ENCODE data around the gene AGPAT2.

Gene AGPAT2

DNA sequence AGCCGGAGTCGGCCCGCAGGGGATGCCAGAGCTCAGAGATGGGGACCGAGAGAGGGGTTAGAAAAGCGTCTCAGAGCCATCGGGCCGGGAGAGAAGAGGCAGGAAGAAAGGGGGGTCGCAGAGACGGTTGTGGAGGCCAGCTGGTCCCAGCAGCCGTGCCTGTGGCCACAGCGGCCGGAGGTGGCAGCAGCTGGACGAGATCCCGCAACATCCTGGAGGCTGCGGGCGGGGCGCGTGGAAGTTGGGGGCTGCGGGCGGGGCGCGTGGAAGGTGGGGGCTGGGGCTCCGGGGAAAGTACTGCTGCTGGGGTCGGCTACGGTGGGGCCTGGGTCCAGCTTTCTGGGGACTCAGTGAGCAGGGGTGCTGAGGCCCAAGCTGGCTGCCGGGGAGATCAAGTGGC is 59.0 kb downstream of the AGPAT2 start:
- Histone ChIP-seq H3K79me2 (ENCODE audit: control insufficient read depth, insufficient read depth, low read length, poor library complexity) (no peaks in the 10 kb centered on the region), H3K79me1 (ENCODE audit: low read length) (peaks cover 8% of the 10 kb centered on the region), H3K27me3 (ENCODE audit: insufficient read depth, low read length) (no peaks in the 10 kb centered on the region), H3K14ac (ENCODE audit: low read length) (no peak overlapping the region), H2BK120ac (ENCODE audit: insufficient read depth, low read length, poor library complexity) (no peak overlapping the region), H4K8ac (ENCODE audit: low read depth, low read length) (no peak overlapping the region), H3K27ac (ENCODE audit: low read depth, low read length) (no peak overlapping the region), H3K4me2 (ENCODE audit: low read length) (no peak overlapping the region), H2BK12ac (ENCODE audit: low read length) (no peak overlapping the region), H3K9ac (ENCODE audit: low read length) (no peak overlapping the region), H3K18ac (ENCODE audit: low read length) (no peak overlapping the region), H2AFZ (ENCODE audit: insufficient read depth, low read length, poor library complexity) (no peak overlapping the region), H3K23ac (ENCODE audit: low read length) (no peak overlapping the region), H3K4ac (ENCODE audit: low read depth, low read length) (no peak overlapping the region), H3K36me3 (ENCODE audit: control insufficient read depth in 1 of 2, insufficient read depth in 2 of 2, low read length in 2 of 2) (no peaks in the 10 kb centered on the region), H2BK5ac (ENCODE audit: low read depth, low read length, poor library complexity) (no peak overlapping the region), H4K91ac (ENCODE audit: low read depth, low read length) (no peak overlapping the region), H3K4me1 (ENCODE audit: control insufficient read depth in 1 of 2, insufficient read depth in 2 of 2, low read length in 2 of 2) (peaks cover 5 to 8% of the 10 kb centered on the region in 2 experiments), H4K12ac (ENCODE audit: low read depth, low read length) (no peak overlapping the region), H3K9me3 (ENCODE audit: insufficient read depth, low read depth, low read length) (peaks cover 8% of the 10 kb centered on the region), H2AK5ac (ENCODE audit: low read length) (no peak overlapping the region), H3K4me3 (ENCODE audit: low read depth, low read length) (no peak overlapping the region)
- no CpG with 5 or more reads among the region's 26 CpGs for WGBS (ENCODE audit: extremely low coverage, insufficient coverage, insufficient read length)
- DNase-seq = no peak

- H4K8ac ChIP-seq (ENCODE audit: low read depth, low read length) = no peak overlapping the region
- no peak overlapping the region for H2BK120ac ChIP-seq (ENCODE audit: insufficient read depth, low read length, poor library complexity)
- peaks cover 8% of the 10 kb centered on the region for H3K9me3 ChIP-seq (ENCODE audit: insufficient read depth, low read depth, low read length)
- no peak overlapping the region for H2AK5ac ChIP-seq (ENCODE audit: low read length)
- no peak for DNase-seq
- H3K4me2 ChIP-seq (ENCODE audit: low read length) = no peak overlapping the region
- no peaks in the 10 kb centered on the region for H3K79me2 ChIP-seq (ENCODE audit: control insufficient read depth, insufficient read depth, low read length, poor library complexity)
- H3K27ac ChIP-seq (ENCODE audit: low read depth, low read length) = no peak overlapping the region
- H3K36me3 ChIP-seq (ENCODE audit: control insufficient read depth in 1 of 2, insufficient read depth in 2 of 2, low read length in 2 of 2) = no peaks in the 10 kb centered on the region
- H2BK5ac ChIP-seq (ENCODE audit: low read depth, low read length, poor library complexity) = no peak overlapping the region
- H3K4ac ChIP-seq (ENCODE audit: low read depth, low read length) = no peak overlapping the region
- H3K18ac ChIP-seq (ENCODE audit: low read length) = no peak overlapping the region
- no CpG with 5 or more reads among the region's 17 CpGs for WGBS (ENCODE audit: extremely low coverage, insufficient coverage, insufficient read length)
- no peak overlapping the region for H4K91ac ChIP-seq (ENCODE audit: low read depth, low read length)
- H3K9ac ChIP-seq (ENCODE audit: low read length) = no peak overlapping the region
- no peak overlapping the region for H3K23ac ChIP-seq (ENCODE audit: low read length)
- peaks cover 5 to 8% of the 10 kb centered on the region in 2 experiments for H3K4me1 ChIP-seq (ENCODE audit: control insufficient read depth in 1 of 2, insufficient read depth in 2 of 2, low read length in 2 of 2)
- H3K4me3 ChIP-seq (ENCODE audit: low read depth, low read length) = no peak overlapping the region
- no peaks in the 10 kb centered on the region for H3K27me3 ChIP-seq (ENCODE audit: insufficient read depth, low read length)
- H2AFZ ChIP-seq (ENCODE audit: insufficient read depth, low read length, poor library complexity) = no peak overlapping the region
- no peak overlapping the region for H2BK12ac ChIP-seq (ENCODE audit: low read length)
- H3K79me1 ChIP-seq (ENCODE audit: low read length) = peaks cover 11% of the 10 kb centered on the region
- H3K14ac ChIP-seq (ENCODE audit: low read length) = no peak overlapping the region
- no peak overlapping the region for H4K12ac ChIP-seq (ENCODE audit: low read depth, low read length)
Observed at GRCh38 chr9:136627703-136628102, 59.6 kb downstream of the AGPAT2 start.

- no peak overlapping the region for H3K9ac ChIP-seq (ENCODE audit: low read length)
- H3K4me2 ChIP-seq (ENCODE audit: low read length) = no peak overlapping the region
- H3K4me3 ChIP-seq (ENCODE audit: low read depth, low read length) = no peak overlapping the region
- H3K79me2 ChIP-seq (ENCODE audit: control insufficient read depth, insufficient read depth, low read length, poor library complexity) = no peaks in the 10 kb centered on the region
- no peak overlapping the region for H3K4ac ChIP-seq (ENCODE audit: low read depth, low read length)
- no peak overlapping the region for H4K12ac ChIP-seq (ENCODE audit: low read depth, low read length)
- no peak for DNase-seq
- no peak overlapping the region for H2BK5ac ChIP-seq (ENCODE audit: low read depth, low read length, poor library complexity)
- H3K4me1 ChIP-seq (ENCODE audit: control insufficient read depth in 1 of 2, insufficient read depth in 2 of 2, low read length in 2 of 2) = peaks cover 5 to 8% of the 10 kb centered on the region in 2 experiments
- H4K91ac ChIP-seq (ENCODE audit: low read depth, low read length) = no peak overlapping the region
- H3K9me3 ChIP-seq (ENCODE audit: insufficient read depth, low read depth, low read length) = peaks cover 8% of the 10 kb centered on the region
- H3K27me3 ChIP-seq (ENCODE audit: insufficient read depth, low read length) = no peaks in the 10 kb centered on the region
- H2AK5ac ChIP-seq (ENCODE audit: low read length) = no peak overlapping the region
- no peak overlapping the region for H4K8ac ChIP-seq (ENCODE audit: low read depth, low read length)
- H2AFZ ChIP-seq (ENCODE audit: insufficient read depth, low read length, poor library complexity) = no peak overlapping the region
- no peak overlapping the region for H2BK12ac ChIP-seq (ENCODE audit: low read length)
- no CpG with 5 or more reads among the region's 25 CpGs for WGBS (ENCODE audit: extremely low coverage, insufficient coverage, insufficient read length)
- no peak overlapping the region for H3K14ac ChIP-seq (ENCODE audit: low read length)
- H3K36me3 ChIP-seq (ENCODE audit: control insufficient read depth in 1 of 2, insufficient read depth in 2 of 2, low read length in 2 of 2) = no peaks in the 10 kb centered on the region
- no peak overlapping the region for H3K18ac ChIP-seq (ENCODE audit: low read length)
- peaks cover 11% of the 10 kb centered on the region for H3K79me1 ChIP-seq (ENCODE audit: low read length)
- no peak overlapping the region for H3K27ac ChIP-seq (ENCODE audit: low read depth, low read length)
- no peak overlapping the region for H3K23ac ChIP-seq (ENCODE audit: low read length)
- no peak overlapping the region for H2BK120ac ChIP-seq (ENCODE audit: insufficient read depth, low read length, poor library complexity)
Observed at GRCh38 chr9:136626740-136627642, 60.3 kb downstream of the AGPAT2 start.

DNA sequence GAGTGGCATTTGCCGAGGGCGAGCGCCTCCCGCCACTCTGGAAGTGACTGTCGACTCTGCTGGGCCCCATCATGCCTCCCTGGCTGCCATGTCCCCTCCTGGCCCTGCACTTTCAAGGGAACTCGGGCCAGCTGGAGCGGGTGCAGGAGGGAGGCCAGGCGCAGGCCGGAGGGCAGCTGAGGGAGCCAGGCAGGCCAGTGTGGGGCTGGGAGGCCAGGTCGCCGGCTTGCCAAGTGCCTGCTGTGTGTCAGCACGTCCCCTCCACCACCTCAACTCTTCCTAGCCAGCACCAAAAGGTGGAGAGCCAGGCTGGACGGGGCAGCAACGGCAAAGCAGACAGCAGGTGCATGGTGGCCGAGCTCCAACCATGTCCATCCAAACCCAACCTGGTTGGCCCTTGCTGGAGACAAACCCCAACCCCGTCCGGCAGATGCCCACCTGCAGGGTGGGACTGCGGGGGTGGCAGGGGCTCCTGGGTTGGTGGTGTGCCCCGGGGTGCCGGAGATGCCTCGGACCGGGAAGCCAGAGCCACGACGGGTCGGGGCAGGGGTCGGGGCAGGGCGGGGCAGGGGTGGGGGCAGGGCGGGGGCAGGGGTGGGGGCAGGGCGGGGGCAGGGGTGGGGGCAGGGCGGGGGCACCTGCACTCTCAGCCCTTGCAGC is 61.1 kb downstream of the AGPAT2 start:
- H3K79me2 ChIP-seq (ENCODE audit: control insufficient read depth, insufficient read depth, low read length, poor library complexity) = no peaks in the 10 kb centered on the region
- H4K12ac ChIP-seq (ENCODE audit: low read depth, low read length) = no peak overlapping the region
- no peak overlapping the region for H3K4ac ChIP-seq (ENCODE audit: low read depth, low read length)
- H3K4me1 ChIP-seq (ENCODE audit: control insufficient read depth in 1 of 2, insufficient read depth in 2 of 2, low read length in 2 of 2) = peaks cover 5 to 8% of the 10 kb centered on the region in 2 experiments
- H2BK120ac ChIP-seq (ENCODE audit: insufficient read depth, low read length, poor library complexity) = no peak overlapping the region
- no peak overlapping the region for H2AK5ac ChIP-seq (ENCODE audit: low read length)
- H4K91ac ChIP-seq (ENCODE audit: low read depth, low read length) = no peak overlapping the region
- H3K27ac ChIP-seq (ENCODE audit: low read depth, low read length) = no peak overlapping the region
- H4K8ac ChIP-seq (ENCODE audit: low read depth, low read length) = no peak overlapping the region
- H3K18ac ChIP-seq (ENCODE audit: low read length) = no peak overlapping the region
- H2BK5ac ChIP-seq (ENCODE audit: low read depth, low read length, poor library complexity) = no peak overlapping the region
- no peak for DNase-seq
- peaks cover 11% of the 10 kb centered on the region for H3K79me1 ChIP-seq (ENCODE audit: low read length)
- H3K23ac ChIP-seq (ENCODE audit: low read length) = no peak overlapping the region
- no peak overlapping the region for H3K4me3 ChIP-seq (ENCODE audit: low read depth, low read length)
- H2AFZ ChIP-seq (ENCODE audit: insufficient read depth, low read length, poor library complexity) = no peak overlapping the region
- no peak overlapping the region for H3K9ac ChIP-seq (ENCODE audit: low read length)
- no peak overlapping the region for H3K4me2 ChIP-seq (ENCODE audit: low read length)
- no peaks in the 10 kb centered on the region for H3K27me3 ChIP-seq (ENCODE audit: insufficient read depth, low read length)
- H2BK12ac ChIP-seq (ENCODE audit: low read length) = no peak overlapping the region
- H3K36me3 ChIP-seq (ENCODE audit: control insufficient read depth in 1 of 2, insufficient read depth in 2 of 2, low read length in 2 of 2) = no peaks in the 10 kb centered on the region
- peaks cover 6% of the 10 kb centered on the region for H3K9me3 ChIP-seq (ENCODE audit: insufficient read depth, low read depth, low read length)
- no CpG with 5 or more reads among the region's 30 CpGs for WGBS (ENCODE audit: extremely low coverage, insufficient coverage, insufficient read length)
- no peak overlapping the region for H3K14ac ChIP-seq (ENCODE audit: low read length)
